Stimulated activated CD8-positive, alpha-beta memory T cell treated with anti-CD3 and anti-CD28 coated beads, Interleukin-4, amount 100 ng/mL, for 1 hour (primary cell): ENCODE data around the gene PSMC3.
A peak's percentile ranks its signal among the peaks of the same experiment; 100 is the strongest.

Experiments used
- DNase-seq, 2 donors: peaks; one replicate each; pipeline ENCODE4 v3.0.0-alpha.2; 2020; ENCODE audit warnings: low read depth in 2 of 2, low spot score in 1 of 2

The PSMC3 gene

GRCh38 chr11:47376525-47377371, 49.5 kb downstream of the PSMC3 start:
- DNase-seq, result no peak

DNA sequence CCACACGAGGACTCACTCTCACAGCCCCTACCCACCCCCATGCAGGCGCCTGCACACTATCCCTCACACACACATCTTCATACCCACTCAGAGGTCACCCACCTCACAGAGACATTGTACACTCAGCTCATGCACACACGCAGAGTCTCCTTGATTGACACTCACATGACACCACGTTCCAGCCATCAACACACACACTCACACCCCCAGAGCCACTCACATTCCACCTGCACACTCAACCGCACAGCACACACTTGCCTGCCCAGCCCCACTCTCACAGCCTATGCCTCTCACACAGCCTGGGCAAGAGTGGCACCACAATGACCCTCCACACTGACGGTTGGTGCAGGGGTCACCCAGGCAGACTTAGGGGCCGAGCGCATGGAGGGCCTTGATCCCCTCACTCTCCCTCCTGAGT, 50.1 kb downstream of the PSMC3 start:
- no peak for DNase-seq

DNA sequence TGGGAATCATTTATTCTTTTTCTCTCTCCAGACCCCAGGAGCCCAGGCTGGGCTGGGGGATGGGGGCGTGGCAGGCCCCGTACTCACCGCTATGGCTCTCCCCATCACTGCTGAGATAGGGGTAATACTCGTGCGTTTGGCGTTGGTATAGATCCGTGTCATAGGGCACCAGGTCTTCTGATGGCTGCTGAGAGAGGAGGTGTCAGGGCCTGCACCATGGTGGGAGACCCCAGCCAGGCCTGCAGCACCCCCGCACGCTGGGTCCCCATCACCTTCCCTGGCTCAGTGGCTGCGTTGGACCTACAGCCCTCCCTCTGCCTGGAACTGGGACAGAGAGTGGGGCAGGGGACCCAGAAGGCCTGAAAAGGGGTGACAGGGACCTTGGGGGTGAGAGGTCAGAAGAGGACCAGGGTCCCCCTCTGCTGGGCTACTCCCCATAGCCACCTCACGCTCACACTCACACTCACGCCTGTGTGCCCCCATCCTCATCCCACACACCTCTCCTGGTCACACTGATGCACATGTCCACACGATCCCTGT, 50.6 kb downstream of the PSMC3 start:
- no peak for DNase-seq

GRCh38 chr11:47375020-47375419, 51.2 kb downstream of the PSMC3 start:
- no peak for DNase-seq

DNA sequence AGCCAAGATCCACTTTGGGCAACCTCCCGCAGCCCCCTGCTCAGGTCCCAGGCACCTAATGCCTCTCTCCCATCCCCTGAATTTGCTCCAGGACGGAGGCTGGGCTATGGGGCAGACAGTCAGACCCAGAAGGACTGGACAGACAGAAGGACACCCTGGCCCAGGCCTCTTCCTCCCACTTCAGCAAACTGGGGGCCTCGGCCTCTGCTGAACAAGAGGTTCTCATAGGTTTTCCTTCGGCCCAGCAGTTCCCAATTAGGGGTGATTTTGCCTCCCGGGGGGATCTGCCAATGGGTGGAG, 51.6 kb downstream of the PSMC3 start:
- DNase-seq, result no peak

GRCh38 chr11:47373876-47374719, 52.1 kb downstream of the PSMC3 start:
- DNase-seq, result peak; percentile 77 to 80

DNA sequence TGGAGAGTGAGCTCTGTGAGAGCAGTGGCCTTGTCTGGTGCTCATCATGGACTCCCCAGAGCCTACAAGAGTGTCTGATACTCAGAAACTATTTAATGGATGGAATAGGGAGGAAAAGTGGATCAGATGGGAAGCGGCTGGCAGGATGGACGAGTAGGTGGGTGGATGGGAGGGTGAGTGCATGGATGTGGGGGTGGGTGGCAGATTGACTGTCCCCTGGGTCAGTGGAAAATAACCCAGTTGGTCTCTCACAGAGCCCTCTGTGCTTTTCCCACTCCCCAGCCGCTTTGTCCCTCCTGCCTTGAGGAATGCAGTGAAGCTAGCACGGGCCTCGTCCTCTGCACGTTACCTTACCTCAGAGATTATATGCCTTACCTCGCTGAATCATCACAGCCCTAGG, 53.8 kb downstream of the PSMC3 start:
- no peak for DNase-seq

- no peak for DNase-seq
These were observed 56.6 kb downstream of the PSMC3 start for GRCh38 chr11:47369676-47370075.
